PC-9 (cell line): Measurements from ENCODE around the gene EI24.

Experiments used
- EZH2 ChIP-seq: fragments of 200-600 bp; sonication (generic); IDR thresholded peaks from 2 replicates; pipeline ENCODE4 v1.8.0; 2017; ENCODE audit warnings: antibody characterized with exemption, low read depth
- TF ChIP-seq, protein P1 (sequence below): fragments of 200-600 bp; sonication (generic); conservative IDR thresholded peaks from 2 replicates; pipeline ENCODE4 v1.6.1; 2017; ENCODE audit warnings: mixed run types, antibody characterized with exemption, mild to moderate bottlenecking, moderate library complexity

- TF ChIP-seq, protein P1, sequence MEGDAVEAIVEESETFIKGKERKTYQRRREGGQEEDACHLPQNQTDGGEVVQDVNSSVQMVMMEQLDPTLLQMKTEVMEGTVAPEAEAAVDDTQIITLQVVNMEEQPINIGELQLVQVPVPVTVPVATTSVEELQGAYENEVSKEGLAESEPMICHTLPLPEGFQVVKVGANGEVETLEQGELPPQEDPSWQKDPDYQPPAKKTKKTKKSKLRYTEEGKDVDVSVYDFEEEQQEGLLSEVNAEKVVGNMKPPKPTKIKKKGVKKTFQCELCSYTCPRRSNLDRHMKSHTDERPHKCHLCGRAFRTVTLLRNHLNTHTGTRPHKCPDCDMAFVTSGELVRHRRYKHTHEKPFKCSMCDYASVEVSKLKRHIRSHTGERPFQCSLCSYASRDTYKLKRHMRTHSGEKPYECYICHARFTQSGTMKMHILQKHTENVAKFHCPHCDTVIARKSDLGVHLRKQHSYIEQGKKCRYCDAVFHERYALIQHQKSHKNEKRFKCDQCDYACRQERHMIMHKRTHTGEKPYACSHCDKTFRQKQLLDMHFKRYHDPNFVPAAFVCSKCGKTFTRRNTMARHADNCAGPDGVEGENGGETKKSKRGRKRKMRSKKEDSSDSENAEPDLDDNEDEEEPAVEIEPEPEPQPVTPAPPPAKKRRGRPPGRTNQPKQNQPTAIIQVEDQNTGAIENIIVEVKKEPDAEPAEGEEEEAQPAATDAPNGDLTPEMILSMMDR = no peak
- TF ChIP-seq EZH2 = no peak
Observed at GRCh38 chr11:125551835-125552342, 17.4 kb upstream of the EI24 start.
